HG03354 (cell line): Measurements from ENCODE around the gene MATCAP1.
A peak's percentile ranks its signal among the peaks of the same experiment; 100 is the strongest.

ENCODE experiments used
- ATAC-seq: cut with Tn5 transposase; IDR thresholded peaks from one replicate; pipeline ENCODE4 v1.9.1; 2021; ENCODE audit warnings: mild to moderate bottlenecking; ENCODE audit not compliant: unreplicated experiment, poor library complexity, severe bottlenecking

Gene MATCAP1

GRCh38 chr16:67191995-67192681 lies 8.4 kb upstream of the MATCAP1 start, which contains the start of gene E2F4:
TSS of gene E2F4 (plus strand) at chr16:67192155. CDS start at chr16:67192228, 73 bp downstream.
- peak; percentile 94 for ATAC-seq

- no peak for ATAC-seq
Measured at GRCh38 chr16:67191411-67191994, 7.7 kb upstream of the MATCAP1 start.

GRCh38 chr16:67190448-67191399 lies 7.0 kb upstream of the MATCAP1 start:
- no peak for ATAC-seq

- no peak for ATAC-seq
Measured at GRCh38 chr16:67190041-67190440, 6.3 kb upstream of the MATCAP1 start, which contains the start of gene EXOC3L1. TSS of gene EXOC3L1 (minus strand) at chr16:67190136. CDS start at chr16:67189676, 460 bp downstream.

GRCh38 chr16:67188798-67189197 lies 5.0 kb upstream of the MATCAP1 start:
- ATAC-seq: no peak

DNA sequence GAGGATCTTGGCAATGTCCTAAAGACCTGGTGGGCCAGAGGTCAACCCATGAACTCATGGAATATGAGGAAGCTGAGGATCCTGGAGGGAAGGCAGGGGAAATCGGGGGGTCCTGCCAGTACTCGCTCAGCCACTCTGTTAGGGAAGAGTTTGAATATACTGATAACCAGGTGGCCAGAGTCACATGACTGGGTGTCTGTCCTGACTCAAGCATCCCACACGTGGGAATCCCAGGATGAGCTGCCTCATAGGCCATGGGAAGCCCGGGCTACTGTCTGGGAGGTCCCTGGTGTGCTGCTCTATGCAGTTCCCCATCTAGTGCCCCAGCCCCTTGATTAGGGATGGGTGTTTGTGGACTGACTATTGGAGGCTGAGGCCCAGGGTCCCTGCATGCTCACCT lies 4.6 kb upstream of the MATCAP1 start:
- ATAC-seq: no peak

- ATAC-seq: no peak
Measured at GRCh38 chr16:67187175-67187890, 3.6 kb upstream of the MATCAP1 start.

DNA sequence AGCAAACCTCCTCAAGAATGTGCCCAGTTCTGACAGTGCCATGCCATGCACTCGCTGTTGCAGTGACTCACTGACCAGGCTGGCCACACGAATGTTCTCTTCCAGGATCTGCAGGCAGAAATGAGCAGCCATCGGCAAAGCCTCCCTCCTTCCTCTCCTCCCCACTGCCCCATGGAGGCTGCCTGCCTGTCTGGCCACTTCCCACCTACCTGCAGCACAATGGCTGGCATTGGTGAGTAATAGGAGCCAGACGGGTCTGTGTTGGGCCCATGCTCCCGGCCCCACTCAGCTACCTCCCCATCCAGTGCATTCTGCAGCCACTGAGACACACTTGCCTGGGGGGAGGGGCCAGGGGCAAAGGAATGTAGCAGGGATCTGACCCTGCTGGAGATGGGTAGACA lies 2.8 kb upstream of the MATCAP1 start:
- ATAC-seq: no peak

DNA sequence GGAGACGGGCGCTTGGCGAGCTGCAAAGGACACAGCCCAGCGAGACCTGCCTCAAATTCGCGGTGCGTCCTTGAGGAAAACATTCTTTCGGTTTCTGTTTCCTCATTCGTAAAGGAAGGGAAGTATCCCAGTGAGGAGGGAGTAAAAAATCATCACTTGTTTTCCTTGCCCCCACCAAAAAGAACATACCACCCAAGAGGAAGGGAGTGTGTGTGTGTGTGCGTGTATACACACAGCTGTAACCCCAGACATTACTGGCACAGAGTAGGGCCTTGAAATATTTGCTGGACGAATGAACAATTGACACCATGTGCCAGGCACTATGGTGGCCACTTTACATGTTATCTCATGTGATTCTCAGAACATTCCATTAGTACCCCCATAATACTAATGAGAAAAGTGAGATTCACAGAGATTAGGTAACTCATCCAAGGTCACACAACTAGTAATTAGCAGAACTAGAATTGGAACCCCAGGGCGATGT lies 1.9 kb upstream of the MATCAP1 start:
- no peak for ATAC-seq

GRCh38 chr16:67184995-67185650 lies 1.4 kb upstream of the MATCAP1 start:
- peak; percentile 27 for ATAC-seq

- no peak for ATAC-seq
Measured at GRCh38 chr16:67184453-67184994, 761 bp upstream of the MATCAP1 start.

DNA sequence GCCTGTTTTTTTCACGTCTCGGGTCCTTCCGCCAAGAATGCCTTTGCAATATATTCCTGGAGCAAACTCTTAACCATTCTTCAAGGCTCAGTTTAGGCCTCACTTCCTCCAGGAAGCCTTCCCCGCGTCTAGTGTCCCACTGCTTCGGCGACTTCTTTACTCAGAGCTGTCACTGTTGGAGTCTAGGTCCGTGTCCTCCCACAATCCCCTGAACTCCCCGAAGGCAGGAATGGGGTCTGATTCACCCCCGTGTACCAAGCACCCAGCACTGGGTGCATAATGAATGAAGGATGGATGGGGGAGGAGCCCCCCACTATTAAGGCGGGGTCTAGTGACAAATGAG lies 508 bp downstream of the MATCAP1 start:
- no peak for ATAC-seq

DNA sequence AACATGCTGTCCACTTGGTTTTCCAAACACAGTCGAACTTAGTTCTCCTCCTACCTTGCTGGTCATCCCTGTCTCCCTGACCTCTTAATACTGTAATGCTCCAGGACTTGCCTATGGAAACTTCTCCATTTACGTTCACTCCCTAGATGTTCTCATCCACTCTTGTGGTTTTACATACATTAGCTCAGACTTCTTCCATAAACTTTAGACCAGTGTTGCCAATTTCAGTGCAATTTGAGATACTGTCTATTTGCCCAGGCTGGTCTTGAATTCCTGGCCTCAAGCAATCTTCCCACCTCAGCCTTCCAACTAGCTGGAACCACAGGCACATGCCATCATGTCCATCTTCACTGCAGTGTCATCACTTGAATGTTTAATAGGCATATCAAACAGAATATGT lies 1.5 kb downstream of the MATCAP1 start:
- no peak for ATAC-seq

GRCh38 chr16:67181346-67181745 lies 2.4 kb downstream of the MATCAP1 start:
- no peak for ATAC-seq

DNA sequence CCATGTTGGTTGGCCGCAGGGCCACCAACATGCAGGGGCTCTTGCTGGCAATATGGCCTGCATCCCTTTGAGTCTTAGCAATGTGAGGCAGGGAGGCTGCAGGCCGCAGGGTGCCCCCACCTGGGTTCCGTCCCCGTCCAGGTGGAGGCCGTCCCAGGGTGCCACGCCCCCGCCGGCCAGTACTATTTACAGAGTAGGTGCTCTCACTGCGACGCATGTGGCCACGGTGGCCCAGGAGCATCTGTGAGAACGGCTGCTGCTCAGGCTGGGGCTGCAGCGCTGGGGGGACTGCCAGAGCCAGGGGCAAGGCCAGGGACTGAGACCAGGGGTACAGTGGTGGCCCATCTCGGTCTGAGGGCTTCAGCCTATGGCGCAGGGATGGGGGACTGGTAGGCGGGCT lies 3.6 kb downstream of the MATCAP1 start:
- no peak for ATAC-seq

DNA sequence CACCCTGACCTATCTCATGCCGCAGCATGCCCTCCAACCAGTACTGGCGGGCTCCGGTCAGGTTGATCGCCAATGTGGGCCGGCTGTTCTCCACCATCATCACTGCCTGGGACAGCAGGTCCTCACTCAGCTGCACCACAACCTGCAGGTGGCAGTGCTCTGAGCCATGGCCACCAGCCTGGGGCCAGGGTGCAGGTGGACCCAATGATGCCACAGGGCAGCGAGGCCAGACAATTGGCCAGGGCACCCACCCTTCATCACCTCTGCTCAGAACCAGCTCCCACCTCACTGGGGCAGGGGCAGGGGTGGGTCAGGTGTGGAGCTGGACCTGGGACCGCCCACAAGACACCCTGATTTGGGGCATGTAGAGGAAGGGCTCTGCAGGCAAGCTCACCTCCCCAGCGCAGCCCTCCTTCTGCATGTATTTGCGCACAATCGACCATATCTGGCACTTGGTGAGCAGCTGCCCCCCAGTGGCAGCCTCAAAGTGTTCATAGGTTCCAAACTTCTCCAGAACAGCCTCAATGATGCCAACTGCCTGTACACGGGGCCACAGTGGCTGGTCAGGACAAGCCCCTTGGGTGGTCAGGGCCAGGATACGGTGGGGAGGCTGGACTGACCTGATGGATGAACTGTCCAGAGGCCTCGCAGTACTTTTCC lies 4.2 kb downstream of the MATCAP1 start:
- no peak for ATAC-seq

DNA sequence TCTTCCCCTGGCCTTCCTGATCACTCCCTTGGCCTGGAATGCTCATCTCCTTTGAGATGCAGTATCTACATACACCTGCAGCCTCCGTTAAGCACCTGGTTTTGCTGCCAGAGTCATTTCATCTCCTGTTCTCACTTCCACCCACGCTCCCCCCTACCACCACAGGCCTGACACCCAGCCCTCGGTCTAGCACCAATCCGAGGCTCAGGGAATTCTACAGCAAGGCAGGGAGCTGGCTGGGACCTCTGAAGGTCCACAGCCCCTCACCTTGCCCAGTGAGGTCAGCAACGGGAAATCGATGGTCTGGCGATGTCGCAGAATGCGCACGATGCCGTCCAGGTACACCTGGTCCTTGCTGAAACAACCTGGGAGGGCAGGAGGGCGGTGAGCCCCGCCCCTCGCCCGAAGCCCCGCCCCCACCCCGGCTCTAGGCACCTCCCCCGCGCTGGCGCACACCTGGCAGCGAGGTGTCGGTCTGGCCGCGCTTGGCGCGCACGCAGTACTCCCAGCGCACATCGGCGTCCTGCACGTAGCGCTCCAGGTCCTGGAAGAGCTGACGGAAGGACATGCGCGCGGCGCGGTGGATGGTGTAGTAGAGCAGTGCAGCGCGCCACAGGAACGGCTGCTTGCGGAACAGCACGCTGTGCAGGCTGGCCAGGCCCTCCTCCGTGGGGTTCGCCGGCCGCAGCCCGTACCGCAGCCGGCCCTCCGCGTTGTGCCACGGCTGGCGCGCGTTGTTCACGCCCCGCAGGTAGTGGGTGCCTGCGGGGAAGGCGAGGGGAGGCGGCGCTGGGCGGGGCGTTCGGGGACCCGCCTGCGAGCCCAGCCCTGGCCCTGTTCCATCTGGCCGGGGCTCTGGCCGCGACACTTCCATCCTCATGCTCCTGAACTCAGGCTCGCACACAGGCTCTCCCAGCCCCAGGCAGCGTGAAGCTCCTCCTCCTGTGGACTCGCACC lies 5.7 kb downstream of the MATCAP1 start:
- ATAC-seq: no peak
